A549 (cell line): Measurements from ENCODE around the gene AHNAK2. TPM values are rescaled to one million over a fixed set of nuclear protein-coding genes. Genes with fewer than 3 reads are reported as not detected.
A peak's percentile ranks its signal among the peaks of the same experiment; 100 is the strongest.

Experiments used
- ATAC-seq, 2 experiments: fragments of 200-7000 bp in 1 of 2; fragments of >200 bp in 1 of 2; cut with Nextera tagmentation in 1 of 2; cut with Tn5 transposase in 1 of 2; 3 replicates each; pipeline versions ENCODE4 v1.8.0 to v1.9.1; 2018 to 2020; ENCODE audit warnings: mild to moderate bottlenecking in 1 of 2, moderate library complexity in 1 of 2
- CTCF ChIA-PET: fragments of 300-600 bp; sonication (Branson Sonifier 250); formaldehyde crosslinking; extraction: SDS; loops from one replicate; lab custom pipeline; 2021; ENCODE audit warnings: antibody characterized with exemption, inconsistent platforms; lab: Yijun Ruan, JAX
- POLR2A ChIA-PET: fragments of 350-600 bp; formaldehyde crosslinking; extraction: SDS; loops from one replicate; lab custom pipeline; 2021; ENCODE audit warnings: antibody characterized with exemption, inconsistent platforms; lab: Yijun Ruan, JAX
- DNase-seq, 2 experiments: peaks; one replicate each; pipeline versions ENCODE4 v3.0.0 to v3.0.0-alpha.2; 2011 to 2016; ENCODE audit warnings: low read depth in 1 of 2, low spot score in 1 of 2
- FAIRE-seq: peaks from 2 replicates; lab custom pipeline; 2011; peaks lifted over from hg19 to GRCh38; lab: Jason Lieb, UNC
- H3K27ac ChIP-seq, 2 experiments: fragments of >200 bp; sonication (Bioruptor Twin); formaldehyde crosslinking; 3 replicates each; pipeline ENCODE4 v1.5.1; 2016 to 2017
- H3K4me1 ChIP-seq: fragments of >200 bp; sonication (Bioruptor Twin); formaldehyde crosslinking; 3 replicates; pipeline ENCODE4 v1.6.1; 2016
- H3K4me2 ChIP-seq: fragments of >200 bp; sonication (Bioruptor Twin); formaldehyde crosslinking; 3 replicates; pipeline ENCODE4 v1.6.1; 2016
- H3K4me3 ChIP-seq: fragments of >200 bp; sonication (Bioruptor Twin); formaldehyde crosslinking; 3 replicates; pipeline ENCODE4 v1.5.1; 2016
- H3K9me3 ChIP-seq: fragments of >200 bp; sonication (Bioruptor Twin); formaldehyde crosslinking; 3 replicates; pipeline ENCODE4 v1.6.1; 2016
- CBX8 ChIP-seq: fragments of 200-600 bp; sonication (generic); IDR thresholded peaks from 2 replicates; pipeline ENCODE4 v1.6.1; 2016
- CHD2 ChIP-seq: fragments of 150-350 bp; IDR thresholded peaks from 2 replicates; pipeline ENCODE4 v1.6.1; 2014; ENCODE audit warnings: low read length; ENCODE audit not compliant: partially characterized antibody
- EP300 ChIP-seq, 2 experiments: fragments of >200 bp; sonication (Bioruptor Twin); formaldehyde crosslinking; IDR thresholded peaks; 2 replicates in 1 of 2; 3 replicates in 1 of 2; pipeline ENCODE4 v1.6.1; 2016 to 2017
- ESRRA ChIP-seq: fragments of 150-350 bp; IDR thresholded peaks from 2 replicates; pipeline ENCODE4 v1.6.1; 2014; ENCODE audit warnings: mild to moderate bottlenecking, low read length, borderline replicate concordance
- FOXS1 ChIP-seq: fragments of 250-450 bp; sonication (Bioruptor Pico); IDR thresholded peaks from 2 replicates; pipeline ENCODE4 v1.5.0; 2020; ENCODE audit warnings: mild to moderate bottlenecking, moderate library complexity
- MAZ ChIP-seq: fragments of 150-350 bp; IDR thresholded peaks from 2 replicates; pipeline ENCODE4 v1.6.1; 2014; ENCODE audit warnings: antibody characterized with exemption, low read depth, low read length, borderline replicate concordance
- PHF8 ChIP-seq: fragments of 200-600 bp; sonication (generic); IDR thresholded peaks from 2 replicates; pipeline ENCODE4 v1.6.1; 2016; ENCODE audit warnings: low read depth, mild to moderate bottlenecking, antibody characterized with exemption, moderate library complexity, borderline replicate concordance
- POLR2AphosphoS2 ChIP-seq: conservative IDR thresholded peaks from 2 replicates; pipeline ENCODE4 v1.6.1; 2012; ENCODE audit warnings: low read length, improper control_type of control experiment, inconsistent platforms
- RAD21 ChIP-seq, 2 experiments: fragments of >200 bp in 1 of 2; sonication (Bioruptor Twin) in 1 of 2; formaldehyde crosslinking in 1 of 2; IDR thresholded peaks in 1 of 2; conservative IDR thresholded peaks in 1 of 2; 2 replicates in 1 of 2; 3 replicates in 1 of 2; pipeline ENCODE4 v1.6.1; 2012 to 2018; ENCODE audit warnings: inconsistent platforms in 1 of 2
- WGBS: methylation state at CpG from one replicate; pipeline ENCODE4 v1.1.6; 2017; ENCODE audit errors: missing lambda C conversion rate; 5-methylcytosine and 5-hydroxymethylcytosine counted together
- polyA plus RNA-seq, 4 experiments: library from polyadenylated mRNA; depleted of rRNA in 3 of 4; stranded (reverse); fragments of >200 nt; fragmentation: RNase III in 1 of 4; extraction: RNeasy Plus Mini Kit Qiagen cat#74134 plus additional on column Dnase treatment in 1 of 4; gene quantifications; 2 replicates in 3 of 4; 3 replicates in 1 of 4; pipeline ENCODE4 v1.2.3, GENCODE V29; 2011 to 2017
- TF ChIP-seq, protein P1 (sequence below): fragments of 450-650 bp; IDR thresholded peaks from 2 replicates; pipeline ENCODE4 v1.6.1; 2014; ENCODE audit warnings: antibody characterized with exemption
- TF ChIP-seq, protein P2 (sequence below): fragments of 250-450 bp; sonication (Bioruptor Pico); IDR thresholded peaks from 2 replicates; pipeline ENCODE4 v1.5.0; 2020; ENCODE audit warnings: low read depth, mild to moderate bottlenecking, moderate library complexity
- TF ChIP-seq, protein P3 (sequence below): IDR thresholded peaks from 2 replicates; pipeline ENCODE4 v1.6.1; 2012

AHNAK2 gene
- polyA plus RNA-seq, 2 of the 4 experiments (the other 2 are of a cell fraction), result 43.3 to 43.7 TPM

DNA sequence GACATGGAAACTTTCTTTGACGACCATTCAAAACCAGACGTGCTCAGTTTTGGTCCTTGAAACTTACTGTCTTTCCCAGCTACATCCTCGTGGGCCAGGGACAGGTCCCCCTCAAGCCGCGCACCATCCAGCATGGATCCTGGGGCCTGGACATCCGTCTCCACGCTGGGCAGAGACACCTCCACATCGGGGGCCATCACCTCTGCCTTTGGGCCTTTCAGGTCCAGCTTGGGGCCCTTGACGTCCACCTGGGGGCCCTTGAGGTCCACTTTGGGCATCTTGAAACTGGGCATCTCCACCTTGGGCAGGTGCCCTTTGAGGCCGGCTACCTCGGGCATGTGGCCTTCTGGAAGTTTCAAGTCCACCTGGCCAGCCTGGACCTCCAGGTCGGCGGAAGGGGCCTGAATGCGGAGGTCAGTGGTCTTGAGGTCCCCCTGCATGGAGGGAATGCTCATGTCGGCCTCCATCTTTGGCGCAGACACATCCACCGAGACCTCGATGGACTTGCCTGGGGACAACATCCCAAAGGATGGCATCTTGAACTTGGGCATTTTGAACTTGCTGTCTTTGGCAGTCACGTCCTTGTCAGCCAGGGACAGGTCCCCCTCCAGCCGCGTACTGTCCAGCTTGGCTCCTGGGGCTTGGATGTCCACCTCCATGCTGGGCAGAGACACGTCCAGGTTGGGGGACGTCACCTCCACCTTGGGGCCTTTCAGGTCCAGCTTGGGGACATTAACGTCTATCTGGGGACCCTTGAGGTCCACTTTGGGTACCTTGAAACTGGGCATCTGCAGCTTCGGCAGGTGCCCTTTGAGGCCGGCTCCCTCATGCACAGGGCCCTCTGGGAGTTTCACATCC, 36.4 kb downstream of the AHNAK2 start:
- ATAC-seq (no peak), FAIRE-seq (no peak), DNase-seq (no peak)
- no peak for TF ChIP-seq CBX8
- TF ChIP-seq, protein P1, sequence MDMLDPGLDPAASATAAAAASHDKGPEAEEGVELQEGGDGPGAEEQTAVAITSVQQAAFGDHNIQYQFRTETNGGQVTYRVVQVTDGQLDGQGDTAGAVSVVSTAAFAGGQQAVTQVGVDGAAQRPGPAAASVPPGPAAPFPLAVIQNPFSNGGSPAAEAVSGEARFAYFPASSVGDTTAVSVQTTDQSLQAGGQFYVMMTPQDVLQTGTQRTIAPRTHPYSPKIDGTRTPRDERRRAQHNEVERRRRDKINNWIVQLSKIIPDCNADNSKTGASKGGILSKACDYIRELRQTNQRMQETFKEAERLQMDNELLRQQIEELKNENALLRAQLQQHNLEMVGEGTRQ, result no peak
- TF ChIP-seq ESRRA, result no peak
- TF ChIP-seq, protein P2, sequence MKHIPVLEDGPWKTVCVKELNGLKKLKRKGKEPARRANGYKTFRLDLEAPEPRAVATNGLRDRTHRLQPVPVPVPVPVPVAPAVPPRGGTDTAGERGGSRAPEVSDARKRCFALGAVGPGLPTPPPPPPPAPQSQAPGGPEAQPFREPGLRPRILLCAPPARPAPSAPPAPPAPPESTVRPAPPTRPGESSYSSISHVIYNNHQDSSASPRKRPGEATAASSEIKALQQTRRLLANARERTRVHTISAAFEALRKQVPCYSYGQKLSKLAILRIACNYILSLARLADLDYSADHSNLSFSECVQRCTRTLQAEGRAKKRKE (CRISPR knock-in tag), result no peak
- no peaks in the 10 kb centered on the region for H3K4me1 ChIP-seq
- H3K4me3 ChIP-seq, result no peak overlapping the region
- H3K9me3 ChIP-seq, result no peaks in the 10 kb centered on the region
- CTCF ChIA-PET, result interaction anchor here (0.7 to 2.3 kb wide), 5 partner anchors 9 to 115 kb away, joined by 3 to 8 read pairs (median 3); no protein-coding TSS in a partner anchor
- POLR2A ChIA-PET, result no interaction called here
- no peak overlapping the region for H3K27ac ChIP-seq
- H3K4me2 ChIP-seq, result no peak overlapping the region
- WGBS, result 93% methylated on average over 24 of the region's 26 CpGs

DNA sequence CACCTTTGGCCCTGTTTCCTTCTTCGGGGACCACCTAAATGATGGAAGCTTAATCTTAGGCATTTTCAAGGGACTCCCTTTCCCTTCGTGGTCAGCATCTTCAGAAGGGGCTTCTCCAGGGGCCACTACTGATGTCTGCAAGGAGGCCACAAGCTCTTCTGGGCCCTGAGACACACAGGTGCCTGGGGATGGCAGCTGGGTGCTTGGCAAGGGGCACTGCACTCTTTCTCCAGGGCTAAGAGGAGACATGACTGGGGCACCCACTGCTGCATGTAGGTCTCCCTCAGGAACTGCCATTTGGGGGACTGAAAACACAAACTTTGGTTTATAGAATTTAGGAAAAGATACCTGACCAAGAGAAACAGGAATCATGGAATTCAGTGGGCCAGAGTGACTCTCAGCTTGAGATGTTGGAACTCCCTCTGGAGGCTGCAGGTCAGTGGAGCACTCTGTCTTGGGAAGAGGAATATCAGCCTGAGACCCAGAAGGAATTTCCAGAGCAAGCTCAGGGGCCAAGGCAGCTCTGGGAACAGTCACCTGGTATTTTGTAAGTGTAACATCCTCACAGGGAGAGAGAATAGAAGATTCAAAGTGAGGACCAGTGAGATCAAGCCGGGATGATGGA, 37.5 kb downstream of the AHNAK2 start:
- no peak for FAIRE-seq
- Histone ChIP-seq H3K4me2 (no peak overlapping the region), H3K4me1 (no peaks in the 10 kb centered on the region), H3K4me3 (no peak overlapping the region), H3K27ac (no peak overlapping the region), H3K9me3 (no peaks in the 10 kb centered on the region)
- ChIA-PET POLR2A (no interaction called here), CTCF (interaction anchor here (0.7 to 8.8 kb wide), 4 partner anchors 9 to 105 kb away, joined by 3 to 50 read pairs (median 4); no protein-coding TSS in a partner anchor)
- peak in 1 of 2 experiments; percentile 20; a peak in 1 of 5 replicates for TF ChIP-seq RAD21 (conservative IDR thresholded peaks at IDR 0.05 in 1 of 2, IDR thresholded peaks at IDR 0.05 in 1 of 2)
- TF ChIP-seq, protein P3, sequence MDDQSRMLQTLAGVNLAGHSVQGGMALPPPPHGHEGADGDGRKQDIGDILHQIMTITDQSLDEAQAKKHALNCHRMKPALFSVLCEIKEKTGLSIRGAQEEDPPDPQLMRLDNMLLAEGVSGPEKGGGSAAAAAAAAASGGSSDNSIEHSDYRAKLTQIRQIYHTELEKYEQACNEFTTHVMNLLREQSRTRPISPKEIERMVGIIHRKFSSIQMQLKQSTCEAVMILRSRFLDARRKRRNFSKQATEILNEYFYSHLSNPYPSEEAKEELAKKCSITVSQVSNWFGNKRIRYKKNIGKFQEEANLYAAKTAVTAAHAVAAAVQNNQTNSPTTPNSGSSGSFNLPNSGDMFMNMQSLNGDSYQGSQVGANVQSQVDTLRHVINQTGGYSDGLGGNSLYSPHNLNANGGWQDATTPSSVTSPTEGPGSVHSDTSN, result no peak
- 73% methylated on average over 3 of the region's 3 CpGs for WGBS
- no peak for DNase-seq
- ATAC-seq, result peak in 1 of 2 experiments; percentile 53; a peak in 3 of 6 replicates

DNA sequence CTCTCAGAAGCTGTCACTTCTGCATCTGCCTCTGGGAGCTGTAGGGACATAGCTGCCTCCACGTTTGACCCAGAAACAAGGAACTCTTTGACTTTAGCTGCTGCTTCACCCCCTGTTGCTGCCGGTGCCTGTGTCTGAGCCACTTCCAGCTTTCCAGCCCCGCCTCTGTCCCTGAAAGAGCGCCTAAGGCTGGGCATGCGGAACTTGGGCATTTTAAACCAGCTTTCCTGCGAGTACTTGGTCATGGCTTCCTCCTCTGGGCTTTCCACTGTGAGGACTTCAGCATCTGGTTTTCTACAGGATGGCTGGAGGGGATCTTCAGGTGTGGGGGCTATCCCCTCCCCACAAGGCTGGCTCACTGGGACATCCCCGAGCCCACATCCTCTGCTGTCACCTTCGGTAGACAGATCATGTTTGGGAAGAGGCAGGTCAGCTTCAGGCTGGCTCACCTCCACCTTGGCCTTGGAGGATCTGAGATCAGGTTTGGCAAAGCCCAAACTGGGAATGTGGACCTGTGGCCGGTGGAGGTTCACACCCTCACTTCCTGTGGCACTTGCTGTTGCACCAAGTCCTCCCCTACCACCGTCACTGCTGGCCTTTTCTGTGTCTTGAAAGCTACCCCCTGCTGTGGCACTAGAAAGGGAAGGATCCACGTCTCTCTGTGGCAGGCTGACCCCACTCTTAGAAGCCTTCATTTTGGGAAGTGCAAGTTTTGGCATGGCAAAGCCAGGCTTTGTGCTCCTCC, 38.3 kb downstream of the AHNAK2 start:
- no peak for ATAC-seq
- no peak overlapping the region for H3K4me3 ChIP-seq
- ChIA-PET POLR2A (no interaction called here), CTCF (interaction anchor here (1.0 to 8.8 kb wide), 6 partner anchors 10 to 106 kb away, joined by 3 to 50 read pairs (median 4); partner anchors contain the start of gene PLD4)
- no peak overlapping the region for H3K27ac ChIP-seq
- H3K4me1 ChIP-seq, result no peaks in the 10 kb centered on the region
- WGBS, result 91% methylated on average over 11 of the region's 11 CpGs
- TF ChIP-seq PHF8, result no peak
- no peak for TF ChIP-seq MAZ
- no peak for TF ChIP-seq POLR2AphosphoS2
- no peak for TF ChIP-seq EP300 (IDR thresholded peaks at IDR 0.05)
- TF ChIP-seq FOXS1 (CRISPR knock-in tag), result no peak
- TF ChIP-seq CHD2, result no peak
- H3K9me3 ChIP-seq, result no peaks in the 10 kb centered on the region
- H3K4me2 ChIP-seq, result no peak overlapping the region
- DNase-seq, result no peak
- FAIRE-seq, result no peak
